ENCODE data around the gene PCDH9. TPM values are rescaled to one million over a fixed set of nuclear protein-coding genes. Genes with fewer than 3 reads are reported as not detected.

PCDH9 gene
- total RNA-seq, 1 donor from 2014 or later = 0.20 TPM

DNA sequence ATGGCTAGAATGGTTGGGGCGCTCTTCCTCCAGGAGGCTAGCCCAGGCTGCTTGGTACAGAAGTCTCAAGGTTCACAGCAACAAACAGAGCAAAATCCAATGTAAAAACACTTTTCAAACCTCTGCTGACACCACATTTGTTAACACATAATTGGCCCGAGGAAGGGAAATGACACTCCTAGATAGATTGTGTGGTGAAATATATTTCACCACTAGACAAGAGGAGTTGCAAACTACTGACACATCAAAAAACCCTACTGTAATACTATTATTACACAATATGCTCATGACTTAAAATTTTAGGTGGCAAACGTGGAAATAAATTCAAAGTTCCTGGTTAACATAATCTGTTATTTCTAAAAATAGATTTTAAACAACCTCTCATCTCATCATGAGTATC is 643.6 kb downstream of the PCDH9 start:
- no peak for DNase-seq (ENCODE audit: low read depth in 2 of 2)

GRCh38 chr13:66585669-66586203 is 644.4 kb downstream of the PCDH9 start:
- DNase-seq (ENCODE audit: low read depth in 2 of 2) = no peak

- DNase-seq (ENCODE audit: low read depth in 2 of 2) = no peak
Observed at GRCh38 chr13:66581675-66582074, 648.5 kb downstream of the PCDH9 start.

GRCh38 chr13:66578305-66578704 is 651.8 kb downstream of the PCDH9 start:
- DNase-seq (ENCODE audit: low read depth in 2 of 2) = no peak

DNA sequence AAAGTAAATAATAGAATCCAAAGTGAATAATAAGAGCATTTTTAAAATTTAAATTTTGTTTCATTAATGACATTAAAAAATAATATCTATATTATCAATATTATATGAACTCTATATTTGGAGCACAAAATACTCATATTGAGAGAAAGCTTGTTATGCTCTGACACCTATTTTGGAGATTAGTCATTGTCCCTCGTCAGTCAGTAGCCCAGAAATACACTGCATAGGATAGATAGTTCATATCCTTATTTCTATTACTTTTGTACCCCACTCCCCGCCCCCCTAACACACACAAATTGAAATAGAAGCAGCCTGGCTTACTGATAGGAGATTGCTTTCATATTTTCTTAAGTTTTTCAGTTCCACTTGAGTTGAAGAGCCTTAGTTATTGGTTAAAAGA is 652.8 kb downstream of the PCDH9 start:
- DNase-seq (ENCODE audit: low read depth in 2 of 2) = no peak

GRCh38 chr13:66576381-66576780 is 653.8 kb downstream of the PCDH9 start:
- DNase-seq (ENCODE audit: low read depth in 2 of 2) = no peak

DNA sequence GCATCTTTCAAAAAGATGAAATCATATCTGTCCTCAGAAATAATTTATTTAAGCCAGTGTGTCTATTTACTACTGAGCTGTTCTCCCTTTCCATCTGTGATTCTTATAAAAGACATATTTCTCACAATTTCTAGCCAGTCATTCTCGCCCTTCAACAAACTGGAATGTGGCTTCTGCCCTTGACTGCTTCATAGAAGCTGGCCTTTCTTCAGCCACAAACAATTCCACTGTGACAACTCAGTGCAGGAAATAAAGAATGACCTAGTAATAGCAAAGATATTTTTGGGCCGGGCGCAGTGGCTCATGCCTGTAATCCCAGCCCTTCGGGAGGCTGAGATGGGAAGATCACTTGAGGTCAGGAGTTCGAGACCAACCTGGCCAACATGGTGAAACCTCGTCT is 655.5 kb downstream of the PCDH9 start:
- DNase-seq (ENCODE audit: low read depth in 2 of 2) = no peak

- DNase-seq (ENCODE audit: low read depth in 2 of 2) = no peak
Observed at GRCh38 chr13:66567899-66568612, 662.1 kb downstream of the PCDH9 start.

DNA sequence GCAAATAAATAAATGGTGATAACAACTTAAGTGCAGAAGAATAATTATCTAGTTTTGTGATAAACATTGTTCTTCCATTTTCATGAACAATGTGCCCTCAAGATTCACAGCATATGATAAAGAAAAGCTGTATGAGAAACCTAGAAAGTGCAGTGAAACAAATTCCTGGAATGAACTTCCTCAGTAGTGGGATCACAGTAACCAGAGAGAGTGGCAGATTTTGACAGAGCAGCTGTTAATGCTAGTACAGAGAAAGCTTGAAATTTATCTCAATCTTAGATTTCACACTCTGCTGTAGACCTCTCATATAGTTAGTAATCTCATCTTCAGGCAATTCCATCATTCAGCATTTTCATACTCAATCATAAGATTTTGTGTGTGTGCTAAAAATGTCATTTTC is 664.9 kb downstream of the PCDH9 start:
- no peak for DNase-seq (ENCODE audit: low read depth in 2 of 2)

GRCh38 chr13:66563076-66563475 is 667.1 kb downstream of the PCDH9 start:
- peak in 1 of 2 donors; percentile 14 for DNase-seq (ENCODE audit: low read depth in 2 of 2)

- no peak for DNase-seq (ENCODE audit: low read depth in 2 of 2)
Observed at GRCh38 chr13:66562054-66562453, 668.1 kb downstream of the PCDH9 start.

DNA sequence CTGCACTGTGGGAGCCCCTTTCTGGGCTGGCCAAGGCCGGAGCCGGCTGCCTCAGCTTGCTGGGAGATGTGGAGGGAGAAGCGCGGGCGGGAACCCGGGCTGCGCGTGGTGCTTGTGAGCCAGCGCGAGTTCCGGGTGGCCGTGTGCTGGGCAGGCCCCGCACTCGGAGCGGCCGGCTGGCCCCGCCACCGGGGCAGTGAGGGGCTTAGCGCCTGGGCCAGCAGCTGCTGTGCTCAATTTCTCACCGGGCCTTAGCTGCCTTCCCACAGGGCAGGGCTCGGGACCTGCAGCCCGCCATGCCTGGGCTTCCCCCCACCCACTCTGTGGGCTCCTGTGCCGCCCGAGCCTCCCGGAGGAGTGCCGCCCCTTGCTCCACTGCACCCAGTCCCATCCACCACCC is 669.1 kb downstream of the PCDH9 start:
- DNase-seq (ENCODE audit: low read depth in 2 of 2) = no peak

DNA sequence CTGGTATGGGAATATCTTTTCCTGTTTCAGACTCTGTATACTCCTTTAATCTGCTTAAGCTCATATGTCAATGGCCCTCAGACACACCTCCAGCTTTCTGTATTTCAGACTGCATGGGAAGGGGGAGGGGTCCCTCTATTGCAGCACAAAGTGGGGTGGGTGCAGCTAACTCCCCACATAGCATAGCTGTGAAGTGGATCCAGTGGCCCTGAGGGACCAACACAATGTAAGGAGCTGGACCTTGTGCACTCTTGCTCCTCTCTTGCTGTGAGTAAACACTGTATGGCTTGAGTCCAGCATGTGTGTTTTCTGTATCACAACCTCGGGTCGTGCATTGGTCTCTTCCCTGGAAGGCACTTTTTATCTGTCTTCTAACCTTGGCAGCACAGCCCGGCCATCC is 669.9 kb downstream of the PCDH9 start:
- no peak for DNase-seq (ENCODE audit: low read depth in 2 of 2)

- DNase-seq (ENCODE audit: low read depth in 2 of 2) = no peak
Observed at GRCh38 chr13:66559093-66559492, 671.0 kb downstream of the PCDH9 start.

- DNase-seq (ENCODE audit: low read depth in 2 of 2) = no peak
Observed at GRCh38 chr13:66558506-66558905, 671.6 kb downstream of the PCDH9 start.

DNA sequence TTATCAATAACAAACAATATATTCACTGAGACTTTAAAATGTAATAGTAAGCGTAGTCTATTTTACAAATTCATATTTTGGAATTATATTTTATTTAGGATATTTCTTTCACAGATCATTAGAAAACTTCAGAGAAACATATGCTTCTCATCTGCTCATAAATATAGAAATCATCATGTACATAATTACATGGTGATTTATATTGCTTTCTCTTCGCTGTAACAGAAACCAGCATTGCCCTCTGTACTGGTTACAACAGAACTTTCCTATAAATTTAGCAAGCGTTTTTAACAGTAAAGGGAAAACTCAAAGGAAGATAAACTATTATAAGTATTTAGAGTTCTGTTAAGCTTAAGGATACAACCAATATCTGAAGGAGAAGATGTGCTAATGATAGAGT is 672.8 kb downstream of the PCDH9 start:
- DNase-seq (ENCODE audit: low read depth in 2 of 2) = no peak

DNA sequence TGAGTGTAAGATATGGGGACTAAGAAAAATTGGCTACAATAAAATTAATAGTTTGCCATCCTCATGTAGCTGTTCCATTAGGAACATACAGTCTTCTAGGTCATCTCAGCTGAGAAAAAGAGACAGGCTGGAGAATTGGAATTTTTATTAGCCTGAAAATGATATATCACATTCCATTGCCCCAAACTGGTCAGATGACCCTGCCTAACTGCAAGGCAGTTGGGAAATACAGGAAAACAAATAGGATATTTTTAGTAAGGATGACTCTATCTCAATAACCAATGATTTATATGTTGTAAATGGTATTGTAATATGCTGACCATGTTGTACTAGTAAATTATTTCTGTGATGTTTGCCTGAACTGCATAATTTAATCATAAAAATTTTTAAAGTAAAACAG is 673.8 kb downstream of the PCDH9 start:
- no peak for DNase-seq (ENCODE audit: low read depth in 2 of 2)

DNA sequence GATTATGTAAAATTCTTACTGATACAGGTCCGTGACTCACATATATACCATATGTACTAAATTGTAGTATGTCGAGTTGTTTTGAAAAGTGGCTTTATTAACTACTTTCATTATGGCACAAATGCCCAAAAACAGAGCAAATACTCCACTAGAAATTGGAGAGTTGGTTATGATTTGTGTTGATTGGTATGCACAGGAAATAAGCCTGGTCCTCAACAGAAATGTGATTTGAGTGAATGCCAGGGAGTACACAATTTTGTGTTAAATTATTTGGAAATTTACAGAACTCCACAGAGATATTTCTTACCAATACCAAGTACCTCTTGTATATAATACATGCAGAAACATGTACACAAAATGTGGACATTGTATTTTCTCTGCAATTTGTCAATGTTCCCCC is 676.7 kb downstream of the PCDH9 start:
- DNase-seq (ENCODE audit: low read depth in 2 of 2) = no peak

- no peak for DNase-seq (ENCODE audit: low read depth in 2 of 2)
Observed at GRCh38 chr13:66551128-66551527, 679.0 kb downstream of the PCDH9 start.

GRCh38 chr13:66547685-66548084 is 682.5 kb downstream of the PCDH9 start:
- DNase-seq (ENCODE audit: low read depth in 2 of 2) = no peak

GRCh38 chr13:66546534-66547379 is 683.4 kb downstream of the PCDH9 start:
- no peak for DNase-seq (ENCODE audit: low read depth in 2 of 2)

DNA sequence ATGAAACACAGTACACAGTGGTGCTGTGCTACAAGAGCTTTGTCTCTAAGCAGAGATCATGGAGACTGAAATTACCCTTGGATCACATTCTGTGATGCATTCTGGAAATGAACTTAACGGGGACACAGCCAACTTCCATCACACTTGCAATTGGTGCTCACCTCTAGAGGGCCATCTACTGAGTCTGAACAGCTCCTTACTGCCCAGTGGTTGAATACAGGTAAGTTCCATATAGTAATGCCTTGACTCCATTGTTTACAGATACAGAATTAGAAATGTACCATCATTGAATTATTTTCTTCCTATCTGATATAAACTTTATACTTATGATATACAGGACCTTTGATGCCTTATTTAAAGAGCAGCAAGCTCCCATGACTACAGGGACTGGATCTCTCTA is 686.4 kb downstream of the PCDH9 start:
- no peak for DNase-seq (ENCODE audit: low read depth in 2 of 2)

- DNase-seq (ENCODE audit: low read depth in 2 of 2) = no peak
Observed at GRCh38 chr13:66537417-66537816, 692.7 kb downstream of the PCDH9 start.

Measured in lung microvascular endothelial cell (primary cell).